HG02973 (cell line): Measurements from ENCODE around the gene CFAP251.
"Not testable (repeated sequence)": the region's sequence is repeated elsewhere in the genome, so short reads cannot be mapped to it uniquely, and the experiment has no call there.

Experiments used
- ATAC-seq: cut with Tn5 transposase; IDR thresholded peaks from one replicate; pipeline ENCODE4 v1.9.1; 2021; ENCODE audit warnings: moderate library complexity; ENCODE audit not compliant: unreplicated experiment

The CFAP251 gene

DNA sequence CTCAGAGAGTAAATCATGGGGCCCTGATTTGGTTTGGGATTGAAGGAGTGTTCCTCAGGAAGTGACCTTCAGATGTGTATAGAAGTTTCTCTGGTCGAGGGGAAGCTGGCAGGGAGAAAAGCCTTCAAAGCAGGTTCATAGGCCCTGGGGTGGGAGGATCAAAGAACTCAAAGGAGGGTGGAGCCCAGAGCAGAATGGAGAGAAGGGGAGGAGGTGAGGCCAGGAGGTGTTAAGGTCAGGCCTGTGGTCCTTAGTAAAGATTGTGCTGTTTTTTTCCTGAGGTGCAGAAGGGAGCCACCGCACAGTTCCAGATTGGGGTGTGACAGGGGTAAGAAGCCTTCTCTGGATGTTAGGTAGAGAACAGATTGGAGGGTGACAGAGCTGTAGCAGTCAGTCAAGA is 9.7 kb upstream of the CFAP251 start:
- no peak for ATAC-seq

DNA sequence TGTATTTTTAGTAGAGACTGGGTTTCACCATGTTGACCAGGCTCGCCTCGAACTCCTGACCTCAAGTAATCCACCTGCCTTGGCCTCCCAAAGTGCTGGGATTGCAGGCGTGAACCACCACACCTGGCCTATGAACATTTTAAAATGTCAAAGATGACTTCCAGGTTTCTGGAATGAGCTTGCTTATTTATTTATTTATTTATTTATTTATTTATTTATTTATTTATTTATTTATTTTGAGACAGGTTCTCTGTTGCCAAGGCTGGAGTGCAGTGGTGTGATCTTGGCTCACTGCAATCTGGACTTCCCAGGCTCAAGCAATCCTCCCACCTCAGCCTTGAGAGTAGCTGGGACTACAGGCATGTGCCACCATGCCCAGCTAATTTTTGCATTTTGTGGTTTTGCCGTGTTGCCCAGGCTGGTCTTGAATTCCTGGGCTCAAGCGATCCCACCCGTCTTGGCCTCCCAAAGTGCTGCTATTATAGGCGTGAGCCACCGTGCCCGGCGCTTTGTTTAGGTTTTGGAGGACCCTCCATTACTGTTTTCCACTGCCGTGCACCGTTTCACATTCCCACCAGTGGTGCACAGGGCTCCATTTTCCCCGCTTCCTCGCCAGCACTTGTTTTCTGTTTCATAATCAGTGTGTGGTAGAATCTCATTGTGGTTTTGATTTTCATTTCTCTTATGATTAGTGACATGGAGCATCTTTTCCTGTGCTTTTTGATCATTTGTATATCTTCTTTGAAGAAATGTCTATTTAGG is 6.4 kb upstream of the CFAP251 start:
- ATAC-seq, result no peak

DNA sequence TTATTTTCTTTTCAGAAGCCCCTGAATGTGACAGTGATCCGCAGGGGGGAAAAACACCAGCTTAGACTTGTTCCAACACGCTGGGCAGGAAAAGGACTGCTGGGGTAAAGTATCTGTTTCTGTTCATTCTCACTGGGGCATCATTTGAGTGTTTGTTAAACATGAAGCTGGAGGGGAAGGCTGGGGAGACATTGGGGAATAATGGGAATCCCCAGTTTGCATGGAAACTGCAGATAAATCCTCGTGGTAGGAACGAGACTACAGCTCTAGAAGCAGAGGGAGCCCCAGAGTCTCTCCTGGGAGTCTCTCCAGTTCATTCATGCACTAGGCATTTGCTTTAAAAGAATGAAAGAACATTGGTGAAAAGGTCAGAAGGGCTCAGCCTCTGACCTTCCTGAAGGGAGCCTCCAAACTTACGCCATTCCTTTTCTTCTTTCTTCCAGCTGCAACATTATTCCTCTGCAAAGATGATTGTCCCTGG is 2.5 kb upstream of the CFAP251 start:
- ATAC-seq, result no peak

DNA sequence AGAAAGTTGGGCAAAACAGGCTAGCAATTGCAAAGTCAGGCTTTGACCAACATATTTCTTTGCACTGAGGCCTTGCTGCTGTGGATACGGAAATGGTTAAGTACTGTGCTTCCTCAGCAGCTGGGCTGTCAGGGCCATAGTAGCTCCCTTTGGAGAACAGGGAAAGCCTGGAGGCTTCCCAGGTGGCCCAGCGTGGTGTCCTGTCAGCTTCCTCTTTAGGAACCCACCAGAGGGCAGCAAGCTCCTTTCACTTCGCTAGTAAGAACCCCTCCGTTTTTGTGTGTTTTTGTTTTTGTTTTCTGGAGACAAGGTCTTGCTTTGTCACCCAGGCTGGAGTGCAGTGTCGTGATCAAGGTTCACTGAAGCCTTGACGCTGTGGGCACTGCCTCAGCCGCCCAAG is 1.7 kb upstream of the CFAP251 start:
- no peak for ATAC-seq

DNA sequence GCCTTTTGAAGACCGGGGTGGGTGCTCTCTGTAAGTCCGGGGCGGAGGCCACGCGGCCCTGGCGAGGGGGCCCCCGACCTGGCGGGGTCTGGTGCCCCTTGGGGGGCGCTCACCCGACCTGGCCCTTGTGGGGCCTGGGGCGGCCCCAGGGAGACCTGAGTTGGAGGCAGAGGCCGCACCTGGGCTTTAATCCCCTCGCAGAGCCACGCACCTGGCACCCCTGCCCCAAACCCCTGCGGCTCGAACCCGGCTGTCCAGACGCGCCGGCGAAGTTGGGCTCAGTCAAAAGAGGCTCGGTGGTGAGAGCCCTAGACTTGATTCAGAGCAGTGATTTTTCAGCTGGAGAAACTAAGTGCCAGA is 267 bp downstream of the CFAP251 start:
- ATAC-seq, result no peak

DNA sequence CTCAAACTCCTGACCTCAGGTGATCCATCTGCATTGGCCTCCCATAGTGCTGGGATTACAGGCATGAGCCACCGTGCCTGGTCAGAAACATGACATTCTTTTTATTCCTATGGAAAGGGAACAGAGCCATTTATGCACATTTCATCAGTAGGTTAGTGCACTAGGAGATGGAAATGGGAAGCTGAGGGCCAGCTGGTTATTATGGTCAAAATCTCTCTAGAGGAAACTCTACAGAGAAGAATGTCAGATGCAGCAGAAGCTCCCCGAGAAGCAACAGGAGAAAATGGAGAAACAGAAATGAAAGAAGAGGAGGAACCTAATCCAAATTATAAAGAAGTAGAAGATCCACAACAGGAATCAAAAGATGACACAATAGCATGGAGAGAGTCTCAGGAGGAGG is 2.7 kb downstream of the CFAP251 start:
- no peak for ATAC-seq

DNA sequence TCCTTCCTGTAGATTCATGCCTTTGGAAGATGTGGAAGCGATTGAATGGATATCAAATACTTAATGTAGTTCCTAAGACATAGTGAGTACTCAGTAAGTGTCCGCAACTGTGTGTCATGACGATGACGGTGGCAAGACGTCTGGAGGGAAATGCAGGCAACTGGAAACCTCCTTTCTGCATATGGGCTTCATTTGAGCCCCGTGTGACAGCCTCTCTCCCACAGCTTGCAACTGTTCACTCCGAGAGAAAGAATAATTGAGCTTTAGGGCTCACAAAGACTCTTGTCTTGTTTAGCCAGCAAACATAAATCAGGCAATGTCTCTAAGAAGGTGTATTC is 6.9 kb downstream of the CFAP251 start:
- ATAC-seq, result no peak

DNA sequence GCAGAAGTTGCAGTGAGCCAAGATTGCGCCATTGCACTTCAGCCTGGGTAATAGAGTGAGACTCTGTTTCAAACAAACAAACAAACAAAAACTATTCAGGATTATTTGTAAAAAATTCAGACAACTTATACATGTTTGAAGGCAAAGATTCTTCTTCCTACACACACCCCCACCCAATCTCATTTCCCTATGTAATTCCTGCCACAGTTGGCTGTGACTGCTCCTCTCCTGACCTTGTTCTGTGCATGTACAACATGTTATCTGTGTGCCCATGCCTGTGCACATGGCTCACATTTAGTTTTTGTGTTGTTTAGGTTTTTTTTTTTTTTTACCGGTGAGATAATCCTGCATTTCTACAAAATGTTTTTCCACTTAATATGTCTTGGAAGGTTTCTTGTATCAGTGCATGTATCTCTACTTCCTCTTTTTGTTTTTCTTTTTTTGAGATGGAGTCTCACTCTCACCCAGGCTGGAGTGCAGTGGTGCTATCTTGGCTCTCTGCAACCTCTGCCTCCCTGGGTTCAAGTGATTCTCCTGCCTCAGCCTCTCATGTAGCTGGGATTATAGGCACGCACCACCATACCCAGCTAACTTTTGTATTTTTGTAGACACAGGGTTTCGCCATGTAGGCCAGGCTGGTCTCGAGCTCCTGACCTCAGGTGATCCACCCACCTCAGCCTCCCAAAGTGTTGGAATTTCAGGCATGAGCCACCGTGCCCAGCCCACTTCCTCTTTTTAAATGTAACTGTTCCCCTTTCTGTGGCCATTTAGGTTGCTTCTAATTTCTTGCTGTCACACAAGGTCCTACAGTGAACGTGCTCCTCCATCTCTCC is 8.7 kb downstream of the CFAP251 start:
- no peak for ATAC-seq

DNA sequence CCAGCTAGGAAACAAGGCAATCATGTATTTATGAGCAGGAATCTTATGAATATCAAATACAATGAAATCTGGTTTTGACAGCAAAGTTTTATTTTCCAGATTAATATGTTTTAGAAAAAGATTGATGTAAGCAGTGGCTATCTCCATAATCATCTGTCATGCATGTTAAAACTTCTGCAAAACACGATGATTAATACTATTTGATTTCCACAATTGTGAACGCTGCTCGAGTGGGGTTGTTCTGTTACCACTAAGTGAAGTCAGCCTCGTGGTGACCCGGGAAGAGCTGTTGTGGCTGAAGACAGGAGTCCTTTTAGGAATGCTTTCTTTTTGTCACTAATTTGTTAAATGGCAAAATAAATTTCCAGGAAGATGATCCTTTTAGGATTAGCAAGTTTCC is 9.4 kb downstream of the CFAP251 start:
- no peak for ATAC-seq

DNA sequence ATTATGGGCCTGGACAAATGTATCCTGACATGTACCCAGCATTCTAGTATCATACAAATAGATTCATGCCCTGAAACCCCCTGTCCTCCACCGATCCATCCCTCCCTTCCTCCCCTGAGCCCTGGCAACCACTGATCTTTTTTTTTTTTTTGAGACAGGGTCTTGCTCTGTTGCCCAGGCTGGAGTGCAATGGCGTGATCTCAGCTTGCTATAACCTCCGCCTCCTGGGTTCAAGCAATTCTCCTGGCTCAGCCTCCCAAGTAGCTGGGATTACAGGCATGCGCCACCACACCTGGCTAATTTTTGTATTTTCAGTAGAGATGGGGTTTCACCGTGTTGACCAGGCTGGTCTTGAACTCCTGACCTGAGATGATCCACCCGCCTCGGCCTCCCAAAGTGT is 11.2 kb downstream of the CFAP251 start:
- ATAC-seq, result not testable (repeated sequence)

DNA sequence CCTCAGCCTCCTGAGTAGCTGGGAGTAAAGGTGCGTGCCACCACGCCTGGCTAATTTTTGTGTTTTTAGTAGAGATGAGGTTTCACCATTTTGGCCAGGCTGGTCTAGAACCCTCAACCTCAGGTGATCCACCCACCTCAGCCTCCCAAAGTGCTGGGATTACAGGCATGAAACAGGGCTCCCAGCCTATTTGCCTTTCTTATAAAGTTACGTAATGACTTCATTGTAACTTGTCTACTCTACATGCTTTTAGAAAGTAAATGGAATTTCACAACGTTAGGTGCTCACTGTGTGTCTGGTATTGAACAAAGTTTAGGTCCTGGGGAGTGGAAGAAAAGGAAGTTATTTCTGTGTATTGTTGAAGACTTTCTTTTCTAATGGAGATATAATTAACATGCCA is 12.5 kb downstream of the CFAP251 start:
- ATAC-seq, result no peak

DNA sequence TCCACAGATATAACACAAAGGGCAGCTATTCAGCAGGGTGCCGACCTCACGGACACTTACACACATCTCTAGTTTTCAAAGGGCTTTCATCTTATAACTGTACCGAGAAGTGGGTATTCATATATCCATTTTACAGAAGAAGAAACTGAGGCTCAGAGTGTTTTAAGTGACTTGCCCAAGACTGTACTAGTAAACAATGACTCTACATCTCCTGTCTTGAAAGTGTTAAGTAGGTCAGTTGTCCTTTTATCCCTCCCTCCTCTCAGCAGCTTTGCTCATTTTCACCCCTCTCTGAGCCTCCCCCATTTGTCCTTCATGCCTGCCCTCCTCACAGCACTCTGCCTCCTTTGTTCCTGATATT is 13.8 kb downstream of the CFAP251 start:
- no peak for ATAC-seq

DNA sequence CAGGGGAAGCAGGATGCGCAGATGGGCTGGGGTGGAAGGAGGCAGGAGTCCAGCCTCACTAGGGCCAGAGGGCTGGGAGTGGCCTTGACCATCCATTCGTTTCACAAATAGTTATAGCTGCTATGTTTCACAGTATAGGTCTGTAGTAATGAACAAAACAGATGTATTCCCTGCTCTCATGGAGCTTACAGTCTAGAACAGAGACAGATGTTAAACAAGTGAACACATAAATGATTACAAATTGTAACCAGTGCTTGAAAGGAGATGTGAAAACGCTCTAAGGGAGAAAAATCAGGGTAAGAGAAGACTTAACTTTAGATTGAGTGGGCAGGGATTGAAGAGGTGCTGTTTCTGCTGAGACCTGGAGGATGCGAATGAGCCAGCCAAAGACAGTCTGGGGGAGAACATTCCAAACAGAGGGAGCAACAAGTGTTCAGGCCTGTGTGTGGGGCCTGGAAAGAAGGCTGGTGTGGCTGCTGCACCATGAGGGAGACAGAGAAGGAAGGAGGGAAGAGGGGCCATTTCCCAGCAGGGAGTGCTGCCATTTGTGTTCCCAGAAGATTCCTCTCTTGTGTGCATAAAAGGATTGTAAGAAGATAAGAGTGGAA is 14.6 kb downstream of the CFAP251 start:
- no peak for ATAC-seq

DNA sequence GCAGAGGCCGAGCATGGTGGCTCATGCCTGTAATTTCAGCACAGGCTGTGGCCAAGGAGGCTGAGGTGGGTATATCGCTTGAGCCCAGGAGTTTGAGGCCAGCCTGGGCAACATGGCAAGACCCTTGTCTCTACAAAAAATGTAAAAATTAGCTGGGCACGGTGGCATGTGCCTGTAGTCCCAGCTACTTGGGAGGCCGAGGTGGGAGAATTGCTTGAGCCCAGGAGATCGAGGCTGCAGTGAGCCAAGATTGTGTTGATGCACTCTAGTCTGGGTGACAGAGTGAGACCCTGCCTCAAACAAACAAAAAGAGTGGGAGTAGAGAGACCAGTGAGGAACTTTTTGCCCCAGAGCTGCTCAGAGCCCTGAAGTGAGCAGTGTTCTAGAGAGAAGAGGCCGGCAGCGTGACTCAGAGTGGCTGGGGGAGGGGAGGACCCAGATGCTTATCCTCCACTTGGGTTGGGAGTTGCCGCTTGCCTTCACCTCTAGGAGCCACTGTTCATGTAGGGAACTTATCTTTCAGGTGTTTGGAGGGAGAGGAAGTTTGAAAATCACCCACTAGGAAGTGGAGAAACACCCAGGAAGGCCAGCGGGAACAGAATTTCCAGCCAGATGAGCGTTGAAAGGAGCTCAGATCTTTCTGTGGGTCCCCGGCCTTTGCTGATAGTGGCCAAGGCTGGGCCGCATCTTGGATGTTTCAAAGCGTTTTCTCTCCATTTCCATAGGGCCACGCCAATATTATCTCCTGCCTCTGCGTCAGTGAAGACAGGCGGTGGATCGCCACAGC is 15.3 kb downstream of the CFAP251 start:
- ATAC-seq, result no peak

DNA sequence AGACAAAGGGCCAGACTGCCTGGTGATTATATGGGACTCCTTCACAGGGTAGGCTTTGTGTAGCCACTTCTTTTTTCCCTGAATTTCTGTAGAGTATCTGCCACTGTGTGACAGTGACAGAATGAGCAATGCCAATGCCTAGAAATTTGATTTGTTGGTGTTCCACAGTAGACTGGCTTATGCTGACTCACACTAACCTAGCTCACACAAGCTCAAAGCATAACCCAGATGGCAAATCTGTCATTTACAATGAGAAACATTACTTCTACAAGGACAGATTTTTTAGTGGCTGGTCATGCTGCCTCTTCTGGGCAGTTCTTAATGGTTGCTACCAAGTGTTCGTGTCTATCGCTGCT is 15.9 kb downstream of the CFAP251 start:
- no peak for ATAC-seq

DNA sequence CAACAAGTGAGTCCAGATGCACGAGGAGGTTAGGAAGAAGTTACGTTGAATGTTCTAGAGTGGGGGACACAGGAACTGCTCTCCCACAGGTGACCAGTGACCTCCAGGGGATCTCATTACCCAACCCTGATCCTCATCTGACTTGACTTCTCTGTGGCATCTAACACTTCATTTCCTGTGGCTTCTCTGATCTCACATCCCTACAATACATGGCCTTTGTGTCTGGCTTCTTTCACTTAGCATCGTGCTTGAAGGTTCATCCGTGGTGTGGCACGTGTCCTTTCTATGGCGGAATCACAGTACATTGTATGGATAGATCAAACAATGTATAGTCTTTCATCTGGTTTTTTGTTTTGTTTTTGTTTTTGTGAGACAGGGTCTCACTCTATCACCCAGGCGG is 19.3 kb downstream of the CFAP251 start:
- ATAC-seq, result no peak

DNA sequence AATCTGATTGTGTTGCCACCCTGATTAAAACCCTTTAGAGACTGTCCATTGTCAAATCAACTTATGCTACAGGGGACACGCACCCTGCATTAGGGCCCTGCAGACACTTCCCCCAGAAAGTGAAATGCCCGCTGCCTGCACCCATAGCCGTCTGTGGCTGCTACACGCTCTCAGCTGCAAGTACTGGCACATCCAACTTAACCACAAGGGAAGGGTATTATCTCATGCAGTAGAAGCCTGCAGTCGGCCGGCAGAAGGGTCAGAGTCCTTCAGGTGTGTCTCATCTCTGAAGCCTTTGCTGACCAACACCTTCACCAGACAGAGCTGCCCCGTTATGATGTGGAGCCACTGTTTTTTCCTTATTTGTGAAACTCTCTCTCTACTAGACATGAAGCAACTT is 20.8 kb downstream of the CFAP251 start:
- no peak for ATAC-seq

DNA sequence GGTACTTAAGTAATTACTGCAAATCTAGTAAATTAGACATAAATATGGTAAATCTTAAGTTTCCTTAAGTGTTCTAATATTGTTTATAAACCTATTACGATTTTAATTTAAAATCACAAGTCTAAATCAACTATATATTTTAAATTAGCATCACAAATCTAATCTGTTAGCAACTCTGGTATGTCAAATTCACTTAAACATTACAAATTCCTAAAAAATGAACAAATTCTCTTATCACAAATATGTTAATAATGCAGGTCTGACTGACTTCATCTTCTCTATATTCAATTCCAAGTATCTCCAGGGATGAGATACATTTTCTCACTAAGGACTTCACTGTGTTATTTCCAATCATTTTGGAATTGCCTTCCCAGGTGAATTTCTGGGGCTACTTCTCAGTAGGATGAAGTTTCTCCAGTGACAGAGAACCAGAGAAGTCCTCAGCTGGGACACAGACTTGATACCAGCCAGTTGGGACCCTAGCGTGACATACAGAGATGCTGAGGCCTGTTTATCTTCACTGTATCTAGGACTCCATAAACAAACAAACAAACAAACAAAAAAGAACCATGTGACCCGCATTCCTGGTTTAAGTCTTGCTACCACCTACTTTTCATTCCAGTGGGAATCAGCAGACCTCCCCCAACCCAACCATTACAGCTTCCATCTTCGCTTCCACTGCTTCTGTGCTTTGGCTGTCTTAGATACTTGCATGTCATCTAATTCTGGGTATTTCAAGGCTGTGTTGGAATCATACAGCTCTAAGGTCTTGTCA is 21.8 kb downstream of the CFAP251 start:
- no peak for ATAC-seq

DNA sequence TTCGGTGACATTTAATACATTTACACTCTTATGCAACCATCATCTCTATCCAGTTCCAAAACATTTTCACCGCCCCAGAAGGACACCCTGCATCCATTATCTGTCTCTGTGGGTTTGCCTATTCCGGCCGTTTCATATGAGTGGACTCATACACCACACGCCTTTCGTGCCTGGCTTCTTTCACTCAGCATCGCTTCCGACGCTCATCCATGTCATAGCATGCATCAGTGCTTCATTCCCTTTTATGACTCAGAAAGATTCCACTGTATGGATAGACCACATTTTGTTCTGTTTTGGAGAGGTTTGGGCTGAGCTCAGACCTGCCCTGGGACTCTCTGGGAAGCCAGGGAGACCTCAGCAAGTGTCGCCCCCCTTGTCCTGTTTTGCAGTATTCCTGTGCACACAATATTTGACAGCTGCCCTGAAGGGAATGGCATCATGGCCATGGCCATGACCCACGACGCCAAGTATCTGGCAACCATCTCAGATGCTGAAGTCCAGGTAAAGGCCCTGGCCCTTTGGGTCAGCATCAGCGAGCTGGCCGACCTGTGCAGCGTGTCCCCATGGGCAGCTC is 23.8 kb downstream of the CFAP251 start:
- ATAC-seq, result no peak

DNA sequence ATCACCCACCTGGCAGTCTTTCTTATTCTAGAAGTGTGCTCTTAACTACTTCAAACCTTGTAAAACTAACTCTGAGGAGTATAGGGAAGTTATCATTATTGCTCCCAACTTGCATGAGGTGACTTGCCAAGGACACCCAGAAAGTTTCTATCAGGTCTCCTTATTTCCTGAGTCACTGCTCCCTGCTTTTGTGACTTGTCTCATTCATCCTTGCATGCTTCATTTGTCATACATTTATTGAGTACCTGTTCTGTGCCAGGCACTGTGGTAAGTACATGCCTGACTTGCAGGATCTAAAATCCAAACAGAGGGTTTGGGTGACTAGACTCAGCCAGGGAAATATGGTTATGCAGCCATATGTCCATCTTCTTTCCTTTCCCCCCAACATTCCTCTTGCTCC is 25.5 kb downstream of the CFAP251 start:
- ATAC-seq, result no peak
